ENCODE measurements around the gene DLX4.

DNA sequence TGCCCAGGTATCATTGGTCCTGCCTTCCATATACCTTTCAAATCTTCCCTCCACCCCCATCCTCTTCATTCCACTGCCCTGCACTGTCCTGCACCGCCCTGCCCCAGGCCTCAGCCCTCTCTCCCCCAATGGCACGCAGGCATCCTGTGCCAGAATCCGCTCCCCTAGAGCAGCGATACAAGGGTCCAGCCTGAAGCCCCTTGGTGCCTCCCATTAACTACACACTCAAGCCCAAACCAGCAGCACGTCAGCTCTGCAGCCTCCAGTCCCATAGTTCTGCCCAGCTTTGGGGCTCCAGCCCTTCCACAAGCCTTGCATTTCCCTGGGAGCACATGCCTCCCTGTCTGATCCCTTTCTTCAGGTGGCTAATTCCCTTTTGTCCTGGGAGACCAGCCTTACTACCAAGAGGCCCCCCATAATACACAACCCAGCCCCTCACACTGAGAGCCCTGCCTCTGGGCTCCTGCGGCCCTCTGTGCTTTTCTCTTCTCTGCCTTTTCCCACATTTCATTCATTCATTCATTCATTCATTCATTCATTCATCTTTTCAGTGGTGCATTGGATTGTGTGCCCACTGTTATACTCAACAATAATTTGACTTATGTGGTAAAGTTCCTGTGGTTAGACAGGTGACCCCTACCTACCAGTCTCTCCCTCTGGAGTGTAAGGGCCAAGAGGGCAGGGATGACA lies 52.8 kb downstream of the DLX4 start:
- TF ChIP-seq EP300 (IDR thresholded peaks at IDR 0.05) (no peak), POLR2A (IDR thresholded peaks at IDR 0.05) (no peak), POLR2AphosphoS5 (IDR thresholded peaks at IDR 0.05) (no peak)
- TF ChIP-seq, protein P1, sequence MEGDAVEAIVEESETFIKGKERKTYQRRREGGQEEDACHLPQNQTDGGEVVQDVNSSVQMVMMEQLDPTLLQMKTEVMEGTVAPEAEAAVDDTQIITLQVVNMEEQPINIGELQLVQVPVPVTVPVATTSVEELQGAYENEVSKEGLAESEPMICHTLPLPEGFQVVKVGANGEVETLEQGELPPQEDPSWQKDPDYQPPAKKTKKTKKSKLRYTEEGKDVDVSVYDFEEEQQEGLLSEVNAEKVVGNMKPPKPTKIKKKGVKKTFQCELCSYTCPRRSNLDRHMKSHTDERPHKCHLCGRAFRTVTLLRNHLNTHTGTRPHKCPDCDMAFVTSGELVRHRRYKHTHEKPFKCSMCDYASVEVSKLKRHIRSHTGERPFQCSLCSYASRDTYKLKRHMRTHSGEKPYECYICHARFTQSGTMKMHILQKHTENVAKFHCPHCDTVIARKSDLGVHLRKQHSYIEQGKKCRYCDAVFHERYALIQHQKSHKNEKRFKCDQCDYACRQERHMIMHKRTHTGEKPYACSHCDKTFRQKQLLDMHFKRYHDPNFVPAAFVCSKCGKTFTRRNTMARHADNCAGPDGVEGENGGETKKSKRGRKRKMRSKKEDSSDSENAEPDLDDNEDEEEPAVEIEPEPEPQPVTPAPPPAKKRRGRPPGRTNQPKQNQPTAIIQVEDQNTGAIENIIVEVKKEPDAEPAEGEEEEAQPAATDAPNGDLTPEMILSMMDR (IDR thresholded peaks at IDR 0.05), result no peak
